ENCODE data around the gene PLAAT3. TPM values are rescaled to one million over a fixed set of nuclear protein-coding genes. Genes with fewer than 3 reads are reported as not detected.
"Not testable (repeated sequence)": the region's sequence is repeated elsewhere in the genome, so short reads cannot be mapped to it uniquely, and the experiment has no call there.

PLAAT3 gene
- total RNA-seq, 1 donor: 9.0 TPM

DNA sequence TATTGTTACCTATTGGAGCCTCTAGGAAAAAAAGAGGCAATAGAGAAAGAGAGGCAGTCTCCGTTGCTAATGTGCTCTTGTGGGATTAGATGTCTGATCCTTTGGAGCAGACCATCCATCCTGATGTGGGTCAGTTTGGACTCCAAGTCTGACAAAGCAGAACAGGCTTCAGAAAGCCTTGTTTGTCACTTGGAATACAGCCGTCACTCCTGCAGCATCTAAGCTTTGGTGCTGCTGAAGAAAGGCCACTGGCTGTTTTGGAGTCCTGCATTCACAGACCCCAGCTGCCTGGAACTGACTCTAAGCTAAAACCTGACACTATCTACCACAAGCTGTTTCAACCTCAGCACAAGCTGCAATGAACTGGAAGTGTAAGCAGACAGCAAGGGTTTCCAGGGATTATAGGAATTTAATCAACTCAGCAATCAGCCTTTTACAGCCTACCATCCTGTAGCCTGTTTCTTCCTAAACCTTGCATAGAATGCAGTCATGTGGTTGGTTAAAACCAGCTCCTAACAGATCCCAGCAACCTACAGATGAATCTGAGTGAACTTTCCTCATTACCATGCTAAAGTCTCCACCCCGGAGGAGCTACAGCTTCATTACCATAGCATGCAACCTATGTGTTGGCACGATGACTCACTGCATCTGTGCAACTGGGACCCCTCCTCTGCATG lies 81.3 kb downstream of the PLAAT3 start:
- DNase-seq (ENCODE audit: low read depth): no peak
- H3K4me3 ChIP-seq (ENCODE audit: low read depth, low read length): no peak overlapping the region
- TF ChIP-seq, protein P1, sequence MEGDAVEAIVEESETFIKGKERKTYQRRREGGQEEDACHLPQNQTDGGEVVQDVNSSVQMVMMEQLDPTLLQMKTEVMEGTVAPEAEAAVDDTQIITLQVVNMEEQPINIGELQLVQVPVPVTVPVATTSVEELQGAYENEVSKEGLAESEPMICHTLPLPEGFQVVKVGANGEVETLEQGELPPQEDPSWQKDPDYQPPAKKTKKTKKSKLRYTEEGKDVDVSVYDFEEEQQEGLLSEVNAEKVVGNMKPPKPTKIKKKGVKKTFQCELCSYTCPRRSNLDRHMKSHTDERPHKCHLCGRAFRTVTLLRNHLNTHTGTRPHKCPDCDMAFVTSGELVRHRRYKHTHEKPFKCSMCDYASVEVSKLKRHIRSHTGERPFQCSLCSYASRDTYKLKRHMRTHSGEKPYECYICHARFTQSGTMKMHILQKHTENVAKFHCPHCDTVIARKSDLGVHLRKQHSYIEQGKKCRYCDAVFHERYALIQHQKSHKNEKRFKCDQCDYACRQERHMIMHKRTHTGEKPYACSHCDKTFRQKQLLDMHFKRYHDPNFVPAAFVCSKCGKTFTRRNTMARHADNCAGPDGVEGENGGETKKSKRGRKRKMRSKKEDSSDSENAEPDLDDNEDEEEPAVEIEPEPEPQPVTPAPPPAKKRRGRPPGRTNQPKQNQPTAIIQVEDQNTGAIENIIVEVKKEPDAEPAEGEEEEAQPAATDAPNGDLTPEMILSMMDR (IDR thresholded peaks at IDR 0.05; ENCODE audit: insufficient read depth, low read length): no peak

DNA sequence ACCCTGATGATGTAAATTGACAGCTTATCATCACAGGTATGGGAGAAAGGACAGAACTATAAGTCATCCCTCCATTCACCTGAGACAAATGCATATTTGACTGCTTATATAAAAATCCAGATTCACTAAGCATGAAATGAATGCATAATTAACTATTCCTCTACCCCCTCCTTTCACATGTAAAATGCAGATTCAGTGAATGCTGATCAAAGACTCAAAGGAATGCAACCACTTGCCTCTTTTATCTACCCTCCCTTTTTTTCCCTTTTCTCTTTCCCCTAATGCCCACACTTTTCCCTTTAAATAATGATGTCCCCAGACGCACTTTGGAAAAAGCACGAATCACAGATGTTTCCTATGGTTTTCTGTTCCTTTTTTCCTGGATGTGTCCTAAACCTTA lies 82.1 kb downstream of the PLAAT3 start:
- TF ChIP-seq, protein P1 (IDR thresholded peaks at IDR 0.05; ENCODE audit: insufficient read depth, low read length): no peak

DNA sequence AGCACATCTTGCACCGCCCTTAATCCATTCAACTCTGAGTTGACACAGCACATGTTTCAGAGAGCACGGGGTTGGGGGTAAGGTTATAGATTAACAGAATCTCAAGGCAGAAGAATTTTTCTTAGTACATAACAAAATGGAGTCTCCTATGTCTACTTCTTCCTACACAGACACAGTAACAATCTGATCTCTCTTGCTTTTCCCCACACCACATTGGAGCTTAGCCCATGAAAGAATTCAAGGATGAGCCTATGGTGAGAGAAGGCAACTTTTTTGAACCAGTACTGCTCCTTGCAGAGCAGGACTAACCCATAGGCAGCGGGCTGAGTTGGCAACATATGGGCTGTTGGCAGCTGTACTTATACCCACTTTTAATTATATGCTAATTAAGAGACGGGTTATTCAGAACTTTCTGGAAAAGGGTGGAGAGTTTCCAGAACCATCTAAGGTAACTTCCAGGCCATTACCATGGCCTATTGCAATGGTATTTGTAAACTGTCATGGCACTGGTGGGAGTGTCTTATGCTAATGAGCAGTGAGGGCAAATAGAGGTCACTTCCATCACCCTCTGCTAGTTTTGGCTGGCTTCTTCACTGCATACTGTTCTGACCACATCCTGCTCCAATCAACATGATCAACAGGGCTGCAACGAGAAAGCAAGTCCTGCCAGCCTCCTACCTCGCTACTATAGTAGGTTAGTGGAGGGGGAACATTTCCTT lies 83.0 kb downstream of the PLAAT3 start:
- H3K4me3 ChIP-seq (ENCODE audit: low read depth, low read length): not testable (repeated sequence)
- DNase-seq (ENCODE audit: low read depth): peak; percentile 85

More for the DNA sequence above, 82.1 kb downstream of the PLAAT3 start:
- DNase-seq (ENCODE audit: low read depth): no peak
- H3K4me3 ChIP-seq (ENCODE audit: low read depth, low read length): no peak overlapping the region

DNA sequence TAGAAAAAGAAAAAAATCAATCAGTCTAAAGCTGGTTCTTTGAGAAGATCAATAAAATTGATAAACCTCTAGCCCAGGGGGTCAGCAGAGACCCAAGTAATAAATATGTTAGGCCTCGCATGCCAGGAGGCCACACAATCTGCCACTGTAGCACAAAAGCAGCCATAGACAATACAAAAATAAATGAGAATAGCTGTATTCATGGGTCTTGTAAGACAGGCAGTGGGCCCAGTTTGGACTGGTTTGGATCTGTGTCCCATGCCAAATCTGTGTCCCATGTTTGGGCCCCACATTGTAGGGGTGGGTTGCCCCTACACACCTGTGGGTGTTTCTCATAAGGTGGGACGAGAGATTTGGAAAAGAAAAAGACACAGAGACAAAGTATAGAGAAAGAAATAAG lies 84.2 kb downstream of the PLAAT3 start:
- H3K4me3 ChIP-seq (ENCODE audit: low read depth, low read length): no peak overlapping the region
- DNase-seq (ENCODE audit: low read depth): no peak
- TF ChIP-seq, protein P1 (IDR thresholded peaks at IDR 0.05; ENCODE audit: insufficient read depth, low read length): no peak

DNA sequence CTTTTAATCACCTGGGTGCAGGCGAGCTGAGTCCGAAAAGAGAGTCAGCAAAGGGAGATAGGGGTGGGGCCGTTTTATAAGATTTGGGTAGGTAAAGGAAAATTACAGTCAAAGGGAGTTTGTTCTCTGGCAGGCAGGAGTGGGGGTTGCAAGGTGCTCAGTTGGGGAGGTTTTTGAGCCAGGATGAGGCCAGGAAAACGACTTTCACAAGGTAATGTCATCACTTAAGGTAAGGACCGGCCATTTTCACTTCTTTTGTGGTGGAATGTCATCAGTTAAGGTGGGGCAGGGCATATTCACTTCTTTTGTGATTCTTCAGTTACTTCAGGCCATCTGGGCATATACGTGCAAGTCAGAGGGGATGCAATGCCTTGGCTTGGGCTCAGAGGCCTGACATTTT lies 84.9 kb downstream of the PLAAT3 start:
- not testable (repeated sequence) for H3K4me3 ChIP-seq (ENCODE audit: low read depth, low read length); DNase-seq (ENCODE audit: low read depth)

DNA sequence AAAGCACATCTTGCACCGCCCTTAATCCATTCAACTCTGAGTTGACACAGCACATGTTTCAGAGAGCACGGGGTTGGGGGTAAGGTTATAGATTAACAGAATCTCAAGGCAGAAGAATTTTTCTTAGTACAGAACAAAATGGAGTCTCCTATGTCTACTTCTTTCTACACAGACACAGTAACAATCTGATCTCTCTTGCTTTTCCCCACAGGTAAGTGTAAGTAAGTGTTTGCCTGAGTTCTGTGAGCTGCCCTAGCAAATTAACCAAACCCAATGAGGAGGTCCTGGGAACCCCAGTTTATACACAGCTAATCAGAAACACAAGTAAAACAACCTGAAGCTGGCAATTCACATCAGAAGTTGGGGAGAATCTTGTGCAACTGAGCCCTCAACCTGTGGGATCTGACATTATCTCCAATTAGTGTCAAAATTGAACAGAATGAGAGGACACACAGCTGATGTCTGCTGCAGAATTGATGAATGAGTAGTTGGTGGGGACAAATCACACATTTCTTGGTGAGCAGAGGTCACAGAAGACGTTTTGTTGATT lies 85.4 kb downstream of the PLAAT3 start:
- not testable (repeated sequence) for DNase-seq (ENCODE audit: low read depth); H3K4me3 ChIP-seq (ENCODE audit: low read depth, low read length)

DNA sequence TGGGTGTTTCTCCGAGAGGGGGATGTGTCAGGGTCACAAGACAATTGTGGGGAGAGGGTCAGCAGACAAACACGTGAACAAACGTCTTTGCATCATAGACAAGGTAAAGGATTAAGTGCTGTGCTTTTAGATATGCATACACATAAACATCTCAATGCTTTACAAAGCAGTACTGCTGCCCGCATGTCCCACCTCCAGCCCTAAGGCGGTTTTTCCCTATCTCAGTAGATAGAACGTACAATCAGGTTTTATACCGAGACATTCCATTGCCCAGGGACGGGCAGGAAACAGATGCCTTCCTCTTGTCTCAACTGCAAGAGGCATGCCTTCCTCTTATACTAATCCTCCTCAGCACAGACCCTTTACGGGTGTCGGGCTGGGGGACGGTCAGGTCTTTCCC lies 86.1 kb downstream of the PLAAT3 start:
- H3K4me3 ChIP-seq (ENCODE audit: low read depth, low read length); DNase-seq (ENCODE audit: low read depth): not testable (repeated sequence)

DNA sequence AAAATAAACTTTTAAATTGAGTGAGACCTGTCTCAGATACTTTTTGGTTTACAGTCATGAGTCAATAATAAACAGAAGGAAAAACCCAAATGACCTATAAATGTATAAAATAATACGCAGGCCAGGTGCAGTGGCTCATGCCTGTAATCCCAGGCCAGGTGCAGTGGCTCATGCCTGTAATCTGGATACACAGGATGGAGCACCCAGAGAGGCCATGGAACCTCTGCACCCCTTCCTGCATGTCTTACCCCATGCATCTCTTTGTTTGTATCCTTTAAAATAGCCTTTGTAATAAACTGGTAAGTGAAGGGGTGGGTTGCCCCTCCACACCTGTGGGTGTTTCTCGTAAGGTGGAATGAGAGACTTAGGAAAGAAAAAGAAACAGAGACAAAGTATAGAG lies 86.6 kb downstream of the PLAAT3 start:
- no peak overlapping the region for H3K4me3 ChIP-seq (ENCODE audit: low read depth, low read length)
- no peak for DNase-seq (ENCODE audit: low read depth)
- TF ChIP-seq, protein P1 (IDR thresholded peaks at IDR 0.05; ENCODE audit: insufficient read depth, low read length): no peak

Other genes with a start within 250 kb of the PLAAT3 start
- gene SLC22A9, start 244.6 kb downstream of the PLAAT3 start, total RNA-seq (ENCODE audit: low replicate concordance): not detected in 2 replicates
- gene PLAAT5, start 123.3 kb downstream of the PLAAT3 start, total RNA-seq (ENCODE audit: low replicate concordance): 0.18 and 5.3 TPM in 2 replicates
- gene LGALS12, start 108.3 kb downstream of the PLAAT3 start, total RNA-seq (ENCODE audit: low replicate concordance): 1.3 TPM in 1 of 2 replicates, not detected in the other
- gene PLAAT4, start 77.6 kb downstream of the PLAAT3 start, total RNA-seq (ENCODE audit: low replicate concordance): 16.6 and 233 TPM in 2 replicates
- gene PLAAT2, start 51.1 kb downstream of the PLAAT3 start, total RNA-seq (ENCODE audit: low replicate concordance): not detected in 2 replicates
- gene ATL3, start 56.9 kb upstream of the PLAAT3 start, total RNA-seq (ENCODE audit: low replicate concordance): 298 and 320 TPM in 2 replicates
- 151 and 168 TPM in 2 replicates for gene RTN3, start 67.1 kb upstream of the PLAAT3 start, total RNA-seq (ENCODE audit: low replicate concordance)
- 13.2 and 62.7 TPM in 2 replicates for gene ZFTA, start 154.3 kb upstream of the PLAAT3 start, total RNA-seq (ENCODE audit: low replicate concordance)
- 6.7 and 10.1 TPM in 2 replicates for gene SPINDOC, start 199.0 kb upstream of the PLAAT3 start, total RNA-seq (ENCODE audit: low replicate concordance)
- 11.4 and 12.7 TPM in 2 replicates for gene MARK2, start 224.7 kb upstream of the PLAAT3 start, total RNA-seq (ENCODE audit: low replicate concordance)

Measured in fibroblast of the aortic adventitia (primary cell).